ENCODE data around the gene C4orf54. TPM values are rescaled to one million over a fixed set of nuclear protein-coding genes. Genes with fewer than 3 reads are reported as not detected.

Gene C4orf54
- polyA plus RNA-seq, 1 donor from 2014 or later: not detected

DNA sequence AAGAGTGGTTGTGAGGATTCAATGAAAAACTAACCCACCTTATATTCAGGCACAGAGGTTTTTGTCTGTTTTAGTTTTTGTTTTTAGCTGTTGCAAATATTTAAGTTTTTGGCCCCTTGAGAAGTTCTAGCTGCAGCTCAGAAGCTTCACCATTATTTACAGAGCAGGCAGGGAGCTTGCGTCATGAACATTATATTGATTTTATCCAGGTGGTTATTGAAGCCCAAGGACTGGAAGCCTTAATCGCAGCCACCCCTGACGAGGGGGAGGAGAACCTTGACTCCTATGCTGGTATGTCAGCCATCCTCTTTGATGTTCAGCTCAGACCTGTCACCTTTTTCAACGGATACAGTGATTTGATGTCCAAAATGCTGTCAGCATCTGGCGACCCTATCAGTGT is 44.9 kb downstream of the C4orf54 start:
- no peak overlapping the region for H3K27ac ChIP-seq (ENCODE audit: low read length)
- no peaks in the 10 kb centered on the region for H3K79me2 ChIP-seq (replicated peaks; ENCODE audit: insufficient read depth, low read length)
- H4K20me1 ChIP-seq (ENCODE audit: insufficient read depth): no peaks in the 10 kb centered on the region
- no peaks in the 10 kb centered on the region for H3F3A ChIP-seq (ENCODE audit: insufficient read depth, low read length, poor library complexity, severe bottlenecking)
- no peak for TF ChIP-seq TAF1 (IDR thresholded peaks at IDR 0.05; ENCODE audit: low read depth)
- TF ChIP-seq EP300 (conservative IDR thresholded peaks at IDR 0.05; ENCODE audit: poor library complexity, severe bottlenecking): no peak
- no peak for TF ChIP-seq RAD21 (conservative IDR thresholded peaks at IDR 0.05)
- TF ChIP-seq, protein P1, sequence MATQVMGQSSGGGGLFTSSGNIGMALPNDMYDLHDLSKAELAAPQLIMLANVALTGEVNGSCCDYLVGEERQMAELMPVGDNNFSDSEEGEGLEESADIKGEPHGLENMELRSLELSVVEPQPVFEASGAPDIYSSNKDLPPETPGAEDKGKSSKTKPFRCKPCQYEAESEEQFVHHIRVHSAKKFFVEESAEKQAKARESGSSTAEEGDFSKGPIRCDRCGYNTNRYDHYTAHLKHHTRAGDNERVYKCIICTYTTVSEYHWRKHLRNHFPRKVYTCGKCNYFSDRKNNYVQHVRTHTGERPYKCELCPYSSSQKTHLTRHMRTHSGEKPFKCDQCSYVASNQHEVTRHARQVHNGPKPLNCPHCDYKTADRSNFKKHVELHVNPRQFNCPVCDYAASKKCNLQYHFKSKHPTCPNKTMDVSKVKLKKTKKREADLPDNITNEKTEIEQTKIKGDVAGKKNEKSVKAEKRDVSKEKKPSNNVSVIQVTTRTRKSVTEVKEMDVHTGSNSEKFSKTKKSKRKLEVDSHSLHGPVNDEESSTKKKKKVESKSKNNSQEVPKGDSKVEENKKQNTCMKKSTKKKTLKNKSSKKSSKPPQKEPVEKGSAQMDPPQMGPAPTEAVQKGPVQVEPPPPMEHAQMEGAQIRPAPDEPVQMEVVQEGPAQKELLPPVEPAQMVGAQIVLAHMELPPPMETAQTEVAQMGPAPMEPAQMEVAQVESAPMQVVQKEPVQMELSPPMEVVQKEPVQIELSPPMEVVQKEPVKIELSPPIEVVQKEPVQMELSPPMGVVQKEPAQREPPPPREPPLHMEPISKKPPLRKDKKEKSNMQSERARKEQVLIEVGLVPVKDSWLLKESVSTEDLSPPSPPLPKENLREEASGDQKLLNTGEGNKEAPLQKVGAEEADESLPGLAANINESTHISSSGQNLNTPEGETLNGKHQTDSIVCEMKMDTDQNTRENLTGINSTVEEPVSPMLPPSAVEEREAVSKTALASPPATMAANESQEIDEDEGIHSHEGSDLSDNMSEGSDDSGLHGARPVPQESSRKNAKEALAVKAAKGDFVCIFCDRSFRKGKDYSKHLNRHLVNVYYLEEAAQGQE (IDR thresholded peaks at IDR 0.05; ENCODE audit: borderline replicate concordance): no peak
- TF ChIP-seq, protein P2, sequence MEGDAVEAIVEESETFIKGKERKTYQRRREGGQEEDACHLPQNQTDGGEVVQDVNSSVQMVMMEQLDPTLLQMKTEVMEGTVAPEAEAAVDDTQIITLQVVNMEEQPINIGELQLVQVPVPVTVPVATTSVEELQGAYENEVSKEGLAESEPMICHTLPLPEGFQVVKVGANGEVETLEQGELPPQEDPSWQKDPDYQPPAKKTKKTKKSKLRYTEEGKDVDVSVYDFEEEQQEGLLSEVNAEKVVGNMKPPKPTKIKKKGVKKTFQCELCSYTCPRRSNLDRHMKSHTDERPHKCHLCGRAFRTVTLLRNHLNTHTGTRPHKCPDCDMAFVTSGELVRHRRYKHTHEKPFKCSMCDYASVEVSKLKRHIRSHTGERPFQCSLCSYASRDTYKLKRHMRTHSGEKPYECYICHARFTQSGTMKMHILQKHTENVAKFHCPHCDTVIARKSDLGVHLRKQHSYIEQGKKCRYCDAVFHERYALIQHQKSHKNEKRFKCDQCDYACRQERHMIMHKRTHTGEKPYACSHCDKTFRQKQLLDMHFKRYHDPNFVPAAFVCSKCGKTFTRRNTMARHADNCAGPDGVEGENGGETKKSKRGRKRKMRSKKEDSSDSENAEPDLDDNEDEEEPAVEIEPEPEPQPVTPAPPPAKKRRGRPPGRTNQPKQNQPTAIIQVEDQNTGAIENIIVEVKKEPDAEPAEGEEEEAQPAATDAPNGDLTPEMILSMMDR (IDR thresholded peaks at IDR 0.05; ENCODE audit: poor library complexity, severe bottlenecking): no peak
- no peak for TF ChIP-seq MXI1 (conservative IDR thresholded peaks at IDR 0.05; ENCODE audit: poor library complexity, severe bottlenecking)
- TF ChIP-seq EZH2 (IDR thresholded peaks at IDR 0.05; ENCODE audit: borderline replicate concordance, insufficient read depth, low read length, poor library complexity, severe bottlenecking): no peak
- no peak for TF ChIP-seq POLR2AphosphoS5 (IDR thresholded peaks at IDR 0.05)
- TF ChIP-seq SMC3 (conservative IDR thresholded peaks at IDR 0.05; ENCODE audit: poor library complexity): no peak
- no peaks in the 10 kb centered on the region for H3K9me3 ChIP-seq (ENCODE audit: low read length)
- no peaks in the 10 kb centered on the region for H3K36me3 ChIP-seq (ENCODE audit: insufficient read depth, low read length)
- no peaks in the 10 kb centered on the region for H3K27me3 ChIP-seq (ENCODE audit: insufficient read depth, low read depth, low read length)
- H3K9me2 ChIP-seq (ENCODE audit: insufficient read depth, low read length): no peaks in the 10 kb centered on the region
- H3K9ac ChIP-seq (ENCODE audit: low read length): no peak overlapping the region
- no peak overlapping the region for H3K4me2 ChIP-seq (ENCODE audit: low read length)
- H3K4me3 ChIP-seq (ENCODE audit: low read length): no peak overlapping the region
- H2AFZ ChIP-seq (ENCODE audit: low read depth, low read length): no peak overlapping the region

DNA sequence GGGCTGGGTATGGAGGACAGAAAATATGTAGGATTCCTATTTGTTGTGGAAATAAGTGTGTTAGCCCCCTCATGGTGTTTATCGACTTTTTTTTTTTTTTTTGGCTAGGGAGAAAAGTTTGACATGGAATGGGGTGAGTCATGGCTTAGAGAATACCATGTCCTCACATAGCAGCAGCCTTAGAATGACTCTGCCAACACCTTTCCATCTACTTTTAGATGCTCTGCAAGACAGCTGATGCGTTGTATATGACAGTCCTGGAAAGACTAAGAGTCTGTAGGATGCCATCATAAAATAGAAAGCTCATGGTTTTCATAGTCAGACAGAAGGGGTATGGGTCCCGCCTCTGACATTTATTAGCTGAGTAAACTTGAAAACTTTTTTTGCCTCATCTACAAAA is 45.3 kb downstream of the C4orf54 start:
- TF ChIP-seq RAD21 (conservative IDR thresholded peaks at IDR 0.05) (no peak), POLR2AphosphoS5 (IDR thresholded peaks at IDR 0.05) (no peak), TAF1 (IDR thresholded peaks at IDR 0.05; ENCODE audit: low read depth) (no peak), EZH2 (IDR thresholded peaks at IDR 0.05; ENCODE audit: borderline replicate concordance, insufficient read depth, low read length, poor library complexity, severe bottlenecking) (no peak), MXI1 (conservative IDR thresholded peaks at IDR 0.05; ENCODE audit: poor library complexity, severe bottlenecking) (no peak), EP300 (conservative IDR thresholded peaks at IDR 0.05; ENCODE audit: poor library complexity, severe bottlenecking) (no peak), SMC3 (conservative IDR thresholded peaks at IDR 0.05; ENCODE audit: poor library complexity) (no peak)
- TF ChIP-seq, protein P2 (IDR thresholded peaks at IDR 0.05; ENCODE audit: poor library complexity, severe bottlenecking): no peak
- TF ChIP-seq, protein P1 (IDR thresholded peaks at IDR 0.05; ENCODE audit: borderline replicate concordance): no peak
- H3K4me2 ChIP-seq (ENCODE audit: low read length): no peak overlapping the region

More for the DNA sequence above, 45.3 kb downstream of the C4orf54 start:
- Histone ChIP-seq H3K9me3 (ENCODE audit: low read length) (no peaks in the 10 kb centered on the region), H3K27ac (ENCODE audit: low read length) (no peak overlapping the region), H3K36me3 (ENCODE audit: insufficient read depth, low read length) (no peaks in the 10 kb centered on the region), H3K27me3 (ENCODE audit: insufficient read depth, low read depth, low read length) (no peaks in the 10 kb centered on the region), H3K9ac (ENCODE audit: low read length) (no peak overlapping the region), H2AFZ (ENCODE audit: low read depth, low read length) (no peak overlapping the region), H3K79me2 (replicated peaks; ENCODE audit: insufficient read depth, low read length) (no peaks in the 10 kb centered on the region), H3K4me3 (ENCODE audit: low read length) (no peak overlapping the region), H3K9me2 (ENCODE audit: insufficient read depth, low read length) (no peaks in the 10 kb centered on the region), H3F3A (ENCODE audit: insufficient read depth, low read length, poor library complexity, severe bottlenecking) (no peaks in the 10 kb centered on the region), H4K20me1 (ENCODE audit: insufficient read depth) (no peaks in the 10 kb centered on the region)
